ENCODE results near the gene HLA-DOA. TPM values are rescaled to one million over a fixed set of nuclear protein-coding genes. Genes with fewer than 3 reads are reported as not detected.

Gene HLA-DOA
- total and polyA plus RNA-seq, 2 donors (not counting 1 experiment from before 2014, with no cell fraction given) = 209 to 338 TPM

GRCh38 chr6:33029328-33030184 is 20.2 kb upstream of the HLA-DOA start:
- ChIA-PET CTCF (interaction anchor here (1.1 to 7.6 kb wide), 13 partner anchors 11 to 96 kb away, joined by 3 to 75 read pairs (median 6); partner anchors contain the start of genes HLA-DMB, HLA-DPA1 and HLA-DPB1), POLR2A (interaction anchor here (0.5 to 4.8 kb wide), 17 partner anchors 8 to 381 kb away, joined by 3 to 136 read pairs (median 4); partner anchors contain the start of genes HLA-DPA1 and HLA-DPB1)
- H2AFZ ChIP-seq (ENCODE audit: insufficient read depth, low read depth, low read length, poor library complexity, severe bottlenecking) = no peak overlapping the region
- H3K27ac ChIP-seq (ENCODE audit: low read length in 2 of 2) = peak overlapping the region; percentile 99
- peaks cover 0 to 4% (median 3%) of the 10 kb centered on the region in 3 donors for H3K9me3 ChIP-seq (ENCODE audit: control extremely low read depth in 1 of 3, control insufficient read depth in 2 of 3, insufficient read depth in 1 of 3, low read length in 2 of 3)
- Mint-ChIP-seq H3K4me3 (peak overlapping the region; percentile 71), H3K27me3 (no peaks in the 10 kb centered on the region), H3K9me3 (ENCODE audit: insufficient read depth) (peaks cover under 1% of the 10 kb centered on the region), H3K27ac (peak overlapping the region; percentile 99), H3K4me1 (peaks cover 63% of the 10 kb centered on the region)
- peaks cover 45 to 54% of the 10 kb centered on the region in 2 donors for H3K4me1 ChIP-seq (ENCODE audit: control insufficient read depth in 2 of 2, insufficient read depth in 2 of 2, low read length in 2 of 2)
- no peaks in the 10 kb centered on the region for H3K27me3 ChIP-seq (replicated peaks in 1 of 4; ENCODE audit: control extremely low read depth in 1 of 4, control insufficient read depth in 3 of 4, insufficient read depth in 4 of 4, low read length in 3 of 4)
- peak overlapping the region; percentile 75 for H3K9ac ChIP-seq (ENCODE audit: low read length)
- no peaks in the 10 kb centered on the region for H3K36me3 ChIP-seq (replicated peaks in 1 of 2; ENCODE audit: control extremely low read depth in 1 of 2, control insufficient read depth in 1 of 2, extremely low read depth in 1 of 2, insufficient read depth in 2 of 2, low read length in 1 of 2)
- H3K4me2 ChIP-seq (replicated peaks; ENCODE audit: low read depth, low read length, poor library complexity, severe bottlenecking) = peak overlapping the region; percentile 67
- intact Hi-C loops (cut with micrococcal nuclease) = loop anchor here (1.0 to 5.0 kb wide), 3 partner anchors 15 to 57 kb away; no protein-coding TSS in a partner anchor
- no peak for TF ChIP-seq CTCF (IDR thresholded peaks at IDR 0.05)
- no peaks in the 10 kb centered on the region for H4K20me1 ChIP-seq (ENCODE audit: control insufficient read depth, insufficient read depth, low read length, poor library complexity, severe bottlenecking)
- H3K4me3 ChIP-seq (ENCODE audit: control extremely low read depth in 1 of 5, extremely low read depth in 1 of 5, insufficient read depth in 1 of 5, low read depth in 2 of 5, low read length in 4 of 5) = peak overlapping the region in 4 of 5 experiments; percentile 25 to 51 (median 33)
- peaks cover 18% of the 10 kb centered on the region for H3K79me2 ChIP-seq (ENCODE audit: control insufficient read depth, insufficient read depth, low read length)
- ATAC-seq (ENCODE audit: low read depth) = peak; percentile 75
- peak; percentile 96 for DNase-seq
- WGBS (ENCODE audit: insufficient coverage) = 28% methylated on average over 3 of the region's 6 CpGs

All from B cell (primary cell).